Measurements from ENCODE around the gene CCDC187. TPM values are rescaled to one million over a fixed set of nuclear protein-coding genes. Genes with fewer than 3 reads are reported as not detected.

CCDC187 gene
- total RNA-seq, 1 donor from 2014 or later: 1.4 TPM

DNA sequence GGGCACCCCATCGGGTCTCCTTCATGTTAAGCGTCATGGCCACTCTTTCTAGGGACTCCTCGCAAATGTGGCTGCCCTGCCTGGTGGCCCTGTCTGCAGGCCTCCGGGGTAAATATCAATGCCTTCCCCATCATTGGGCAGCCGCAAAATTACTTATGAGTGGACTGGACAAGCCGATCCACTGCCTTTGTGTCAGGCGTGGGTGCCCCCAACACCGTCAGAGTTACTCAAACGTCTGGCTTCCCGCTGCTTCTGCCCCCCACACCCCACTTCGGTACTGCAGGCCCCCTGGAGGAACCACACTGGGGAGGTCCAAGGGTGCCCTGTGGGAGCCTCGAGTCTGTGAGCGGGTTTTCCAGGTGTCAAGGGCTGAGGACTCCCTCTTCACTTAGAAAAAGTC lies 102.7 kb downstream of the CCDC187 start:
- Mint-ChIP-seq H3K4me3 (ENCODE audit: low read depth) (no peak overlapping the region), H3K36me3 (ENCODE audit: insufficient read depth) (peaks cover 2% of the 10 kb centered on the region), H3K27me3 (peaks cover 54% of the 10 kb centered on the region), H3K4me1 (ENCODE audit: low read depth) (no peaks in the 10 kb centered on the region), H3K27ac (no peak overlapping the region), H3K9me3 (ENCODE audit: low read depth) (no peaks in the 10 kb centered on the region)
- no peak for DNase-seq (ENCODE audit: low spot score, unreplicated experiment)
- no peak for TF ChIP-seq CTCF (IDR thresholded peaks at IDR 0.05; ENCODE audit: unreplicated experiment)

DNA sequence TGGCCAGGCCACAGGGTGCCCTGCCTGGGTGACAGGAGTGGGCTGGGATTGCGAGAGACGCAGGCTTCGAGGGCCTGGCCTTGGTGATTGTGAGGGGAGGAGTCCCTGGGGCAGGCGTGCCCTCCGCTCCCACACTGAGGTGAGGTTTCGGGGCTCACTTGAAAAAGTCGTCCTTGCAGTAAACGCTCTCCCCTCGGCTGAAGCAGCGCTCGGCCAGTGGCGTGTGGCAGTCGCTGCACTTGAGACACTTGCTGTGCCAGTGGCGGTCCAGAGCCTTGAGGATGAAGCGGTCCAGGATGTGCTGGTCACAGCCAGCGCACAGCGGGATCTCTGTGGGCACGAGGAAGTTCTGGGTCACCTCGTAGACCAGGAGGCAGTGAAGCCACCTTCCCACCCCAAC lies 103.5 kb downstream of the CCDC187 start:
- H3K27me3 Mint-ChIP-seq: peaks cover 56% of the 10 kb centered on the region
- H3K4me1 Mint-ChIP-seq (ENCODE audit: low read depth): no peaks in the 10 kb centered on the region
- no peaks in the 10 kb centered on the region for H3K36me3 Mint-ChIP-seq (ENCODE audit: insufficient read depth)
- no peak for DNase-seq (ENCODE audit: low spot score, unreplicated experiment)
- no peak overlapping the region for H3K27ac Mint-ChIP-seq
- no peaks in the 10 kb centered on the region for H3K9me3 Mint-ChIP-seq (ENCODE audit: low read depth)
- no peak overlapping the region for H3K4me3 Mint-ChIP-seq (ENCODE audit: low read depth)
- TF ChIP-seq CTCF (IDR thresholded peaks at IDR 0.05; ENCODE audit: unreplicated experiment): no peak

Other genes with a start within 250 kb of the CCDC187 start
- 11.6 and 12.9 TPM in 2 replicates for gene NACC2, start 208.8 kb downstream of the CCDC187 start, total RNA-seq
- gene TMEM250, start 185.2 kb downstream of the CCDC187 start, total RNA-seq: 39.2 and 39.5 TPM in 2 replicates
- gene LHX3, start 99.0 kb downstream of the CCDC187 start, total RNA-seq: not detected in 2 replicates
- gene QSOX2, start 58.3 kb downstream of the CCDC187 start, total RNA-seq: 24.0 and 24.1 TPM in 2 replicates
- gene GPSM1, start 23.4 kb upstream of the CCDC187 start, total RNA-seq: 79.2 and 82.2 TPM in 2 replicates
- 16.2 and 18.4 TPM in 2 replicates for gene DNLZ, start 59.6 kb upstream of the CCDC187 start, total RNA-seq
- gene CARD9, start 69.6 kb upstream of the CCDC187 start, total RNA-seq: 1.6 and 2.0 TPM in 2 replicates
- 22.3 and 23.7 TPM in 2 replicates for gene SNAPC4, start 96.1 kb upstream of the CCDC187 start, total RNA-seq
- 68.3 and 70.9 TPM in 2 replicates for gene ENTR1, start 106.5 kb upstream of the CCDC187 start, total RNA-seq
- gene PMPCA, start 106.6 kb upstream of the CCDC187 start, total RNA-seq: 63.6 and 68.3 TPM in 2 replicates
- gene INPP5E, start 135.8 kb upstream of the CCDC187 start, total RNA-seq: 25.1 and 26.2 TPM in 2 replicates
- gene SEC16A, start 178.9 kb upstream of the CCDC187 start, total RNA-seq: 76.1 and 78.8 TPM in 2 replicates
- gene NOTCH1, start 242.0 kb upstream of the CCDC187 start, total RNA-seq: 109 and 130 TPM in 2 replicates